PC-9 (cell line): ENCODE measurements around the gene SORCS2.

Experiments used
- EZH2 ChIP-seq: fragments of 200-600 bp; sonication (generic); IDR thresholded peaks from 2 replicates; pipeline ENCODE4 v1.8.0; 2017; ENCODE audit warnings: antibody characterized with exemption, low read depth
- TF ChIP-seq, protein P1 (sequence below): fragments of 200-600 bp; sonication (generic); conservative IDR thresholded peaks from 2 replicates; pipeline ENCODE4 v1.6.1; 2017; ENCODE audit warnings: mixed run types, antibody characterized with exemption, mild to moderate bottlenecking, moderate library complexity

DNA sequence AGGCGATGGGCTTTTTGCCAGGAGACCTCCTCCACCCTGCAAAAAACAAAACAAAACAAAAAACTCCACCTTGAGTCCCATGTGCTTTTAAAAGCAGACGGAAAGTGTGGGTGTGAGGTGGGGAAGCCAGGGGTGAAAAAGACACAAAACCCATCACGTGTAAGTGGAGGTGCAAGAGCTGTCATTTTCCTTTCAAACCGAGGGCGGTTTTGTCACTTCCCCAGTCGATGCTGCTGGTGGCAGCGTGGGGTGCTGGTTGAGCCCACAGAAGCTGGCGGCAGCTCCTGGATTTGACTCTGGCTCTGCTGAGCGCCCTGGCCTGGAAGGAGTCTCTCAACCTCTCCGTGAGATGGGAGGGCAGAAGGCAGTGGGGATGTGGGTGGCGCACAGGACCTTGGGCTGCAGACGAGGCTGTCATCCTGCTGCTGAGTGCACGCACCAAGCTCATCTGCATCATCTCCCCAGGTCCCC lies 132.3 kb downstream of the SORCS2 start:
- TF ChIP-seq EZH2: no peak
- TF ChIP-seq, protein P1, sequence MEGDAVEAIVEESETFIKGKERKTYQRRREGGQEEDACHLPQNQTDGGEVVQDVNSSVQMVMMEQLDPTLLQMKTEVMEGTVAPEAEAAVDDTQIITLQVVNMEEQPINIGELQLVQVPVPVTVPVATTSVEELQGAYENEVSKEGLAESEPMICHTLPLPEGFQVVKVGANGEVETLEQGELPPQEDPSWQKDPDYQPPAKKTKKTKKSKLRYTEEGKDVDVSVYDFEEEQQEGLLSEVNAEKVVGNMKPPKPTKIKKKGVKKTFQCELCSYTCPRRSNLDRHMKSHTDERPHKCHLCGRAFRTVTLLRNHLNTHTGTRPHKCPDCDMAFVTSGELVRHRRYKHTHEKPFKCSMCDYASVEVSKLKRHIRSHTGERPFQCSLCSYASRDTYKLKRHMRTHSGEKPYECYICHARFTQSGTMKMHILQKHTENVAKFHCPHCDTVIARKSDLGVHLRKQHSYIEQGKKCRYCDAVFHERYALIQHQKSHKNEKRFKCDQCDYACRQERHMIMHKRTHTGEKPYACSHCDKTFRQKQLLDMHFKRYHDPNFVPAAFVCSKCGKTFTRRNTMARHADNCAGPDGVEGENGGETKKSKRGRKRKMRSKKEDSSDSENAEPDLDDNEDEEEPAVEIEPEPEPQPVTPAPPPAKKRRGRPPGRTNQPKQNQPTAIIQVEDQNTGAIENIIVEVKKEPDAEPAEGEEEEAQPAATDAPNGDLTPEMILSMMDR: no peak
